ENCODE measurements around the gene SLC9A3. TPM values are rescaled to one million over a fixed set of nuclear protein-coding genes. Genes with fewer than 3 reads are reported as not detected.

The SLC9A3 gene
- total RNA-seq, 1 donor from 2014 or later: 1.2 TPM

DNA sequence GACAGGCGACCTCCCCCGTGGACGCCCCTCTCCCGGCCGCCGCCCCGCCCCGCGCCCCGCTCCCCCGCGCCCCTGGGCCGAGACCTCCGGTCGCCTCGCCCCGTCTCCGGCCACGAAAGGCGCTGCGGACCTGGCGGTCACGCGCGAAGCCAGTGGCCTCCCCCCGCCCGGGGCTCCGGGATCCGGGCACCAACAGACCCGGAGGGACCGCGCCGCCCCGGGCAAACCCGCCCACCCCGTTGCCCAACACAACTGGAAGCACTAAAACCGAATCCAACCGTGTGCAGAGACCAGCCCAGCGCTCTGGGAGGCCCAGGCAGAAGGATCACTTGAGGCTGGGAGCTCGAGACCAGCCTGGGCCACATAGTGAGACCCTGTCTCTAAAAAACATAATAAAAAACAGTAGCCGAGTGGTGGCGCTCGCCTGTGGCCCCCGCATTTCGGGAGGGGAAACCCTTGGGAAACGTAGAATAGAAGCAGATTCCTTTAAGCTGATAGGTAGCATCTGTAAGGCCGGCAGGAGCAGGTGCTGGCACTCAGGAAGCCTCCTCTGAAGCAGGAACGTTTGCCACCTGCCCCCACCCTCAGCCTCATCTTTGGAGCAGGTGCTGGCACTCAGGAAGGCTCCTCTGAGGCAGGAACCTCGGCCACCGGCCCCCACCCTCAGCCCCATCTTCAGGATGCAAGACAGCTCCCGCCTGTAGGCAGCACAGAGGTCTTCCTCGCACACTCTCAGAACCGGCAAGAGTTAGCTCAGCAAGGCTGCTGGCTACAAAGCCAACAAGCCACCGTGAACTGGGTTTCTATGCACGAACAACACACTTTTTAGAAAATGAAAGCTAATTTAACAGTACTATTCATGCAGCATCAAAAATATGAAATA is 4.6 kb upstream of the SLC9A3 start:
- DNase-seq (ENCODE audit: low spot score in 2 of 2) (no peak), FAIRE-seq (no peak)

GRCh38 chr5:527646-528628 is 3.7 kb upstream of the SLC9A3 start:
- FAIRE-seq: no peak
- DNase-seq (ENCODE audit: low spot score in 2 of 2): no peak

GRCh38 chr5:526456-527088 is 2.3 kb upstream of the SLC9A3 start:
- DNase-seq (ENCODE audit: low spot score in 2 of 2): no peak
- FAIRE-seq: no peak

- FAIRE-seq (no peak), DNase-seq (ENCODE audit: low spot score in 2 of 2) (no peak)
These were observed 1.7 kb upstream of the SLC9A3 start for GRCh38 chr5:525916-526315.

DNA sequence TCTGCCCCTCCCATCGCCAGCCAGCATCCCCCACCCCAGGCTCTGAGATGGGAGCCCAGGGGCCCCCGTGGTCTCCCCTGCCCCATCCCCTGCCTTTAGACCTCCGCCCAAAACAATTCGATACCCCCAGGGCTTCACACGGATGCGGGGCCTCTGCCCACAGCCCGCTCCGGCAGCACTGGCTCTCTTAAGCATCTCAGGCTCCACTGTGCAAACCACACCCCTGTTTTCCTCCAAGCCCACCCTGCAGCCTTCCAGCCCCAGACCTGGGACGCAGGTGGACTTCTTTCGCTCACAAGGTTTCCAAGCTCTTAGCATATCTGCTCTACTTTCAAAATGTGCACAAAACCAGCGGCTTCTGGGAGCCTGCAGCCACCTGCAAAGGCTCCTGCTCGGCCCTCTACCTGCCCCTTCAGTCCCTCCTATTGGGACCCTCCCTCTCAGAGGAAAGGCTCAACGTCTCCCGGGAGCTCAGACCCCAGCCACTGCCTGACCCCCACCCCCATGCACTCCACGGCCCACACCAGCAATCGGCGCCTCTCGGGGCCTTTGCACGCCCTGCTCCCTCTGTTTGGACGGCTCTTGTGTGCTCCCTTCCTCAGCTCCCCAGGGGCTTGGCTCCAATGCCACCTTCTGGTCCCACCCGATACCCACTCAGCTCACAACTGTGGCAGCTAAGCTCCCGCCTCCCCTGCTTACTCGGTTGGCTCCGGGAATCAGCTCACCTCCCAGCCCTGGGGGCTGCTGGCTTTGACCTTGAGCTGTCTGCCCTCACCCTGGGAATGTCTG is 918 bp upstream of the SLC9A3 start:
- FAIRE-seq (no peak), DNase-seq (ENCODE audit: low spot score in 2 of 2) (no peak)

- DNase-seq (ENCODE audit: low spot score in 2 of 2): no peak
These were observed 617 bp downstream of the SLC9A3 start for GRCh38 chr5:523441-524222.

DNA sequence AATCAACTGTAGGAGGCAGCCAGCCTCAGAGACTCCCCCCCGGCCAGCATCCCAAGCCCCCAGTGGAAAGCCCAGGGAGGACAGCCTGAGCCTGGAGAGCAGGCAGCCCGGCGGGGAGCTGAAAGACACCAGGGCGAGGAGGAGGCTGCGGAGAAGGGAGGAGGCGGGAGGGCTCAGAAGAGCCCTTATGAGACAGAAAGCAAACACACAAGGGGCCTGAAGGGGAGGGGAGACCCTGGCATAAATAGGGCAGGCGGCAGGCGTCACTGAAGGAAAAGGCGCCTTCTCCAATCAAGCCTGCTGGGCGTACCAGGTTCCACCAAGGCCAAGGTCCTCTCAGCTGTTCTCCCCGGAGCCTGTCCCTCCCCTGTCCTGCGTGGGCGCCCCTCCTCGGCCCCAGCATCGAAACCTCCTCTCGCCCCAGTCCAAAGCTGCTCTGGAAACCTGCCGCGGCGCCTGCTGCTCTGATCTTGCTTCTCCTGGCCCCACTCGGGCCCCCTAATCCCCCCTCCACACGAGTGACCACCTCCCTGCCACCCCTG is 1.3 kb downstream of the SLC9A3 start:
- DNase-seq (ENCODE audit: low spot score in 2 of 2) (no peak), FAIRE-seq (no peak)

More at GRCh38 chr5:523441-524222, 617 bp downstream of the SLC9A3 start:
- FAIRE-seq: no peak

DNA sequence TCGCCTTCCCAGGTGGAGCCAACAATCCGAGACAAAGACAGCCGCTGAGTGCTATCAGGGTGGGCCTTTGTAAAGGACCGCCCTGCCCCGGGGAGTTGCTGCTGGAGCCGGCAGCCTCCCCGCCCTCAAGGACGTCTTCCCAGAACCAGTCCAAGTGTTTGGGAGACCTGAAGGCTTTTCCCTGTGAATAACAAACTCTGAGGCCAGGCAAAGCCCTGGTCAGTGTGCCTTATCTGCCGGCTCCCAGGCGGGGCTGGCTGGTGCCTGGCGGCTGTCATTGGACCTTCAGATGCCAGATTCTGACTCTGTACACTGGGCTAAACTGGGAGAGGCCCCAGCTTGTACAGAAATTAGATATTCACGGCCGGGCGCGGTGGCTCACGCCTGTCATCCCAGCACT is 2.1 kb downstream of the SLC9A3 start:
- DNase-seq (ENCODE audit: low spot score in 2 of 2) (no peak), FAIRE-seq (no peak)

GRCh38 chr5:521680-522079 is 2.6 kb downstream of the SLC9A3 start:
- DNase-seq (ENCODE audit: low spot score in 2 of 2) (no peak), FAIRE-seq (no peak)

GRCh38 chr5:520850-521226 is 3.4 kb downstream of the SLC9A3 start:
- no peak for DNase-seq (ENCODE audit: low spot score in 2 of 2)
- FAIRE-seq: no peak

DNA sequence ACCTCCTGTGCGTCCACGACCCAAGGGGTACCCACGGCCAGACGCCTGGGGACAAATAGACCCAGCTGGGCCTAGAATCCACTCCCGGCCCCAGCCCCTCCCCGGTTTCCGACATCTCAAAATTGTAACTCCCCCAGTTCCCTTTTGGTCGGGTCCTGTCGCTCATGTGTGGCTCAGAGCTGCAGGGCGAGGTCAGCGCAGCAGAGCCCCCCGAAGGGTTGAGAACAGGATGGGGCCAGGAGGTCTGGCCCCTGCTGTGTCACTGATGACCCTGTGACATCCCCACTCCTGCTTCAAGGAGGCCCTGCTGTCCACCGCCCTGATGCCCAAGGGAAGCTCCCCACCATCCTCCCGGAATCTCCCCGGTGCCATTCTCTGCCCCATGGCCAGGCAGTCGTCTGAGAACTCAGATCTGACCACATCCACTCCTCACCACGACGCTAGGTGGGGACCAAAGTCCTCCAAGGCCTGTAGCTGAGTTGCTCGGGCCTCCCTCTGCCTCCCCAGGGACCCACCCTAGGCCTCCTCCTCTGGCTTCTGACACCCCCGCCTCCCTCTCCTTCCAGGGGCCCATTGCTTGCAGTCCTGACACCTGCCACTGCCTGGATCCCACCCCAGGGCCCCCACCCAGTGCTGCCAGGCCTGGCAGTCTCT is 3.9 kb downstream of the SLC9A3 start:
- FAIRE-seq (no peak), DNase-seq (ENCODE audit: low spot score in 2 of 2) (no peak)

- DNase-seq (ENCODE audit: low spot score in 2 of 2) (no peak), FAIRE-seq (no peak)
These were observed 5.5 kb downstream of the SLC9A3 start for GRCh38 chr5:518721-519120.

DNA sequence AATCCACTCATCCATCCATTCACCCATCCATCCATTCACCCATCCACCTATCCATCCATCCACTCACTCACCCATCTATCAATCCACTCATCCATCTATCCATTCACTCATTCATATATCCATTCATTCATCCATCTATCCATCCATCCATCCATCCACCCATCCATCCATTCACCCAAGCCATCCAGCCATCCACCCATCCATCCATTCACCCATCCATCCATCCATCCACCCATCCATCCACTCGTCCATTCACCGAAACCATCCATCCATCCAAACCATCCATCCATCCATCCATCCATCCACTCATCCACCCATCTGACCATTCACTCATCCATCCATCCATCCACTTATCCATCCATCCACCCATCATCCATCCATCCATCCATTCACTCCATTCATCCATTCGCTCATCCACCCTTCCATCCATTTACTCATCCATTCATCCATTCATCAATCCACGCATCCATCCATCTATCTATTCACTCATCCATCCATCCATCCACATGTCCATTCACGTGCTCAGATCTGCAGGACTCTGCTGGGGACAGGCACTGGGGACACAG is 6.6 kb downstream of the SLC9A3 start:
- FAIRE-seq: no peak
- DNase-seq (ENCODE audit: low spot score in 2 of 2): no peak

DNA sequence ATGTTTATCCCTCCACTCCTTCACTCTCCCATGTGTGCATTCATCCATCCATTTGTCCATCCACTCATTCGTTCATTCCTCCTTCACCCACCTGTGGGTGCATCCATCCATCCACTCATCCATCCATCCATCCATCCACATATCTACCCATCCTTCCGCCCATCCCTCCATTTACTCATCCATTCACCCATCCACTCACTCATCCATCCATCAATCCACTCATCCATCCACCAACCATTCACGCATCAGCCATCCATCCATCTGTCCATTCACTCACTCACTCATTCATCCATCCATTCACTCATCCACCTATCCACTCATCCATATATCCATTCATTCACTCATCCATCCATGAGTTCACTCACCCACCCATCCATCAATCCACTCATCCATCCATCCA is 7.3 kb downstream of the SLC9A3 start:
- FAIRE-seq (no peak), DNase-seq (ENCODE audit: low spot score in 2 of 2) (no peak)

DNA sequence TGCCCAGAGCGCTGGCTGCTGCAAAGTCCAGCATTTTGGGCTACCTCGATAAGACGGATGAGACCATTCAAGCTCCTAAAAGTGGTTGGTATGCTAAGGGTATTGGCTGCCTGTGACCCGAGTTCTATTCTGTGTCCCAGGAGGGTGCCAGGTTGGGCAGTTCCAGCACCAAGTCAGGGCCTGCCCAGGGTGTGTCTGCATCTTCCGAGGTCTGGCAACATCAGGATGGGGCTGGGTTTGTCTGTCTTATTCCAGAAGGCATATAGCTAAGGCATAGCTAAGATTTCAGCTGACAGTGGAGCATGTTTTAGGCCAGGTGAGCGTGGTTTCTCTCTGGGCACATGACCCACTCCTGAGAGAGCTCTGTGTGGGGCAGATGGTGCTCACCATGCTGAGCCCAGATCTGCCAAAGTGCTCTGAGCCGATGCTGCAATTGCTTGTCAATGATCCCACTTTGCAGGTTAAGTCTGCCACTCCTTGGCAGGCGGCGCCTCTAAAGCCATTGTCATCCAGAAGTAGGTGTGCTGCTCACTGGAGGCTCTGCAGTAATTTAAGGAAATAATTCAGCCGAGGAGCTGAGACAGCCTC is 7.8 kb downstream of the SLC9A3 start:
- DNase-seq (ENCODE audit: low spot score in 2 of 2) (no peak), FAIRE-seq (no peak)

- DNase-seq (ENCODE audit: low spot score in 2 of 2) (no peak), FAIRE-seq (no peak)
These were observed 8.9 kb downstream of the SLC9A3 start for GRCh38 chr5:515273-515836.

GRCh38 chr5:514673-515072 is 9.6 kb downstream of the SLC9A3 start:
- FAIRE-seq: no peak
- no peak for DNase-seq (ENCODE audit: low spot score in 2 of 2)

Measured in frontal cortex (tissue), 4 donors.